H9 (cell line): Measurements from ENCODE around the gene RNF227. TPM values are rescaled to one million over a fixed set of nuclear protein-coding genes. Genes with fewer than 3 reads are reported as not detected.

ENCODE experiments used
- DNase-seq: peaks from one replicate; pipeline ENCODE4 v3.0.0-alpha.2; 2017
- H2AFZ ChIP-seq: one replicate; pipeline ENCODE4 v1.6.1; 2013; ENCODE audit warnings: mild to moderate bottlenecking, low read length, control low read depth, moderate library complexity
- H2AK5ac ChIP-seq: 2 replicates; pipeline ENCODE4 v1.6.1; 2013; ENCODE audit warnings: low read length, control low read depth, mixed read lengths; ENCODE audit not compliant: insufficient read length
- H2BK120ac ChIP-seq: one replicate; pipeline ENCODE4 v1.6.1; 2013; ENCODE audit warnings: low read depth, mild to moderate bottlenecking, low read length, control low read depth, inconsistent platforms; ENCODE audit not compliant: poor library complexity, severe bottlenecking
- H2BK12ac ChIP-seq: 2 replicates; pipeline ENCODE4 v1.6.1; 2013; ENCODE audit warnings: low read length, control low read depth, mixed read lengths, low read depth; ENCODE audit not compliant: insufficient read length
- H2BK15ac ChIP-seq: 2 replicates; pipeline ENCODE4 v1.6.1; 2013; ENCODE audit warnings: low read depth, low read length, control low read depth
- H2BK20ac ChIP-seq: one replicate; pipeline ENCODE4 v1.6.1; 2013; ENCODE audit warnings: low read depth, mild to moderate bottlenecking, low read length, control low read depth, inconsistent platforms; ENCODE audit not compliant: poor library complexity, severe bottlenecking
- H2BK5ac ChIP-seq: 2 replicates; pipeline ENCODE4 v1.6.1; 2013; ENCODE audit warnings: low read length, control low read depth, mixed read lengths; ENCODE audit not compliant: insufficient read length
- H3K14ac ChIP-seq: 2 replicates; pipeline ENCODE4 v1.6.1; 2013; ENCODE audit warnings: low read length, control low read depth; ENCODE audit not compliant: insufficient read depth
- H3K18ac ChIP-seq: 2 replicates; pipeline ENCODE4 v1.6.1; 2013; ENCODE audit warnings: low read depth, mild to moderate bottlenecking, mixed read lengths, low read length, control low read depth; ENCODE audit not compliant: insufficient read length
- H3K23ac ChIP-seq: 2 replicates; pipeline ENCODE4 v1.6.1; 2013; ENCODE audit warnings: low read length, control low read depth, mixed read lengths, low read depth; ENCODE audit not compliant: insufficient read length
- H3K23me2 ChIP-seq: 2 replicates; pipeline ENCODE4 v1.6.1; 2013; ENCODE audit warnings: low read depth, mild to moderate bottlenecking, mixed read lengths, low read length, control low read depth; ENCODE audit not compliant: insufficient read length, poor library complexity, severe bottlenecking
- H3K27ac ChIP-seq: 2 replicates; pipeline ENCODE4 v1.5.1; 2013; ENCODE audit warnings: low read length, control low read depth, mixed read lengths, low read depth; ENCODE audit not compliant: insufficient read length
- H3K27me3 ChIP-seq: 2 replicates; pipeline ENCODE4 v1.6.1; 2013; ENCODE audit warnings: low read length, control low read depth, inconsistent platforms; ENCODE audit not compliant: insufficient read depth
- H3K4ac ChIP-seq: 2 replicates; pipeline ENCODE4 v1.6.1; 2013; ENCODE audit warnings: low read depth, mild to moderate bottlenecking, control low read depth, inconsistent platforms, low read length, moderate library complexity
- H3K4me1 ChIP-seq: 2 replicates; pipeline ENCODE4 v1.6.1; 2013; ENCODE audit warnings: low read length, control low read depth, inconsistent platforms; ENCODE audit not compliant: insufficient read depth
- H3K4me2 ChIP-seq: 2 replicates; pipeline ENCODE4 v1.6.1; 2013; ENCODE audit warnings: low read length, control low read depth, mixed read lengths; ENCODE audit not compliant: insufficient read length, insufficient read depth
- H3K56ac ChIP-seq: 2 replicates; pipeline ENCODE4 v1.6.1; 2013; ENCODE audit warnings: low read depth, mild to moderate bottlenecking, mixed read lengths, low read length, control low read depth; ENCODE audit not compliant: insufficient read length
- H3K79me1 ChIP-seq: 2 replicates; pipeline ENCODE4 v1.6.1; 2013; ENCODE audit warnings: low read depth, mild to moderate bottlenecking, moderate library complexity, low read length, control low read depth, inconsistent platforms; ENCODE audit not compliant: insufficient read depth, poor library complexity, severe bottlenecking
- H3K79me2 ChIP-seq: 2 replicates; pipeline ENCODE4 v1.6.1; 2013; ENCODE audit warnings: low read length, control low read depth, inconsistent platforms; ENCODE audit not compliant: insufficient read depth
- H3K9ac ChIP-seq: 2 replicates; pipeline ENCODE4 v1.6.1; 2013; ENCODE audit warnings: low read length, control low read depth, mixed read lengths; ENCODE audit not compliant: insufficient read length; ENCODE audit errors: extremely low read depth
- H3K9me3 ChIP-seq: one replicate; pipeline ENCODE4 v1.6.1; 2013; ENCODE audit warnings: low read depth, low read length, inconsistent platforms; ENCODE audit not compliant: control insufficient read depth
- H3T11ph ChIP-seq: one replicate; pipeline ENCODE4 v1.6.1; 2013; ENCODE audit warnings: mild to moderate bottlenecking, low read length, control low read depth, inconsistent platforms
- H4K20me1 ChIP-seq: one replicate; pipeline ENCODE4 v1.6.1; 2013; ENCODE audit not compliant: control insufficient read depth, insufficient read length, insufficient read depth
- H4K5ac ChIP-seq: 2 replicates; pipeline ENCODE4 v1.6.1; 2013; ENCODE audit warnings: low read depth, mild to moderate bottlenecking, mixed read lengths, low read length, control low read depth; ENCODE audit not compliant: insufficient read length
- H4K8ac ChIP-seq: replicated peaks from 2 replicates; pipeline ENCODE4 v1.6.1; 2013; ENCODE audit warnings: low read length, control low read depth, mixed read lengths, low read depth; ENCODE audit not compliant: insufficient read length
- H4K91ac ChIP-seq: 2 replicates; pipeline ENCODE4 v1.6.1; 2013; ENCODE audit warnings: low read depth, mild to moderate bottlenecking, moderate library complexity, mixed read lengths, low read length, control low read depth; ENCODE audit not compliant: insufficient read length
- H3K27ac Mint-ChIP-seq, 3 experiments: 2 replicates in 2 of 3; 3 replicates in 1 of 3; pipeline ENCODE4 v1.8.0; 2020 to 2021; ENCODE audit warnings: mixed read lengths in 3 of 3, mild to moderate bottlenecking in 1 of 3, moderate library complexity in 1 of 3
- H3K27me3 Mint-ChIP-seq: 2 replicates; pipeline ENCODE4 v1.8.0; 2021; ENCODE audit warnings: low read depth, mild to moderate bottlenecking, moderate library complexity, mixed read lengths
- H3K36me3 Mint-ChIP-seq, 3 experiments: 2 replicates in 2 of 3; 3 replicates in 1 of 3; pipeline ENCODE4 v1.8.0; 2020 to 2021; ENCODE audit warnings: low read depth in 3 of 3, mixed read lengths in 3 of 3; ENCODE audit not compliant: insufficient read depth in 1 of 3
- H3K4me1 Mint-ChIP-seq, 2 experiments: 2 replicates each; pipeline ENCODE4 v1.8.0; 2020; ENCODE audit warnings: mixed read lengths in 2 of 2
- H3K4me3 Mint-ChIP-seq, 2 experiments: 2 replicates in 1 of 2; 3 replicates in 1 of 2; pipeline ENCODE4 v1.8.0; 2020 to 2021; ENCODE audit warnings: mild to moderate bottlenecking in 2 of 2, mixed read lengths in 2 of 2, moderate library complexity in 1 of 2
- H3K9me3 Mint-ChIP-seq, 2 experiments: 2 replicates in 1 of 2; 3 replicates in 1 of 2; pipeline ENCODE4 v1.8.0; 2020; ENCODE audit warnings: mild to moderate bottlenecking in 2 of 2, mixed read lengths in 2 of 2, moderate library complexity in 1 of 2
- WGBS: extraction: QIAGEN DNeasy Blood & Tissue Kit; methylation state at CpG from one replicate; pipeline ENCODE4 v1.1.7; 2013; ENCODE audit warnings: missing lambda C conversion rate, low lambda C conversion rate, mixed read lengths; ENCODE audit not compliant: insufficient read length; ENCODE audit errors: extremely low coverage; 5-methylcytosine and 5-hydroxymethylcytosine counted together
- total RNA-seq: library from RNA; stranded (reverse); gene quantifications from 2 replicates; pipeline ENCODE4 v1.2.1, GENCODE V29; 2021
- TF ChIP-seq, protein P1 (sequence below): fragments of 200-600 bp; sonication (generic); conservative IDR thresholded peaks from 3 replicates; pipeline ENCODE4 v1.8.0; 2021; ENCODE audit warnings: antibody characterized with exemption, mild to moderate bottlenecking

The RNF227 gene
- total RNA-seq, 1 experiment from 2014 or later = 1.9 TPM

DNA sequence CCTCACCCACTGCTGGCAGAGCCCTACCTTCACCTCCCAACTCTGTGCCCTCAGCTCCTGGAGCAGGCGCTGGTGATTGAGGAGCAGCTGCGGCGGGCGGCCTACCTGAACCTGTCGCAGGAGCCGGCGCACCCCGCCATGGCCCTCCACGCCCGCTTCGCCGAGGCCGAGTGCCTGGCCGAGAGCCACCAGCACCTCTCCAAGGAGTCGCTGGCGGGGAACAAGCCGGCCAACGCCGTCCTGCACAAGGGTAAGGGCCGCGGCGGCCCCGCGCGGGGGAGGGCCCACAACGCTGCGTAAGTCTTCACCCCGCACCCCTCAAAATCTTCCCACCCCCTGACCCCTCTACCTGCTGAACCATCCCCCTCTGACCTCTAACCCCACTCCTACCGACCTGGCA lies 7.0 kb downstream of the RNF227 start:
- Histone ChIP-seq H2BK20ac (no peak overlapping the region), H3K4ac (no peak overlapping the region), H3K27me3 (no peaks in the 10 kb centered on the region; the same call in 1 of the 2 replicates), H3K27ac (no peak overlapping the region), H2AK5ac (no peak overlapping the region), H3K18ac (no peak overlapping the region), H3K4me1 (no peaks in the 10 kb centered on the region), H2BK15ac (no peak overlapping the region), H2BK120ac (no peak overlapping the region), H3K79me2 (no peaks in the 10 kb centered on the region), H4K20me1 (no peaks in the 10 kb centered on the region), H3K14ac (no peak overlapping the region), H4K8ac (no peak overlapping the region), H3K4me2 (no peak overlapping the region), H3K9me3 (no peaks in the 10 kb centered on the region), H3K9ac (no peak overlapping the region), H2AFZ (no peak overlapping the region), H3T11ph (no peak overlapping the region), H3K23ac (no peak overlapping the region), H3K79me1 (no peaks in the 10 kb centered on the region), H2BK5ac (no peak overlapping the region), H4K91ac (no peak overlapping the region), H3K23me2 (no peaks in the 10 kb centered on the region), H4K5ac (no peak overlapping the region), H3K56ac (no peak overlapping the region), H2BK12ac (no peak overlapping the region)
- Mint-ChIP-seq H3K36me3 (peaks cover 0 to 52% (median 24%) of the 10 kb centered on the region in 3 experiments; a peak in 6 of 7 replicates), H3K4me1 (peaks cover 2% of the 10 kb centered on the region in 2 experiments; a peak in 3 of 4 replicates), H3K27me3 (peaks cover 2% of the 10 kb centered on the region), H3K27ac (no peak overlapping the region), H3K9me3 (no peaks in the 10 kb centered on the region), H3K4me3 (no peak overlapping the region)
- no peak for DNase-seq
- WGBS = no CpG with 5 or more reads among the region's 29 CpGs
- TF ChIP-seq, protein P1, sequence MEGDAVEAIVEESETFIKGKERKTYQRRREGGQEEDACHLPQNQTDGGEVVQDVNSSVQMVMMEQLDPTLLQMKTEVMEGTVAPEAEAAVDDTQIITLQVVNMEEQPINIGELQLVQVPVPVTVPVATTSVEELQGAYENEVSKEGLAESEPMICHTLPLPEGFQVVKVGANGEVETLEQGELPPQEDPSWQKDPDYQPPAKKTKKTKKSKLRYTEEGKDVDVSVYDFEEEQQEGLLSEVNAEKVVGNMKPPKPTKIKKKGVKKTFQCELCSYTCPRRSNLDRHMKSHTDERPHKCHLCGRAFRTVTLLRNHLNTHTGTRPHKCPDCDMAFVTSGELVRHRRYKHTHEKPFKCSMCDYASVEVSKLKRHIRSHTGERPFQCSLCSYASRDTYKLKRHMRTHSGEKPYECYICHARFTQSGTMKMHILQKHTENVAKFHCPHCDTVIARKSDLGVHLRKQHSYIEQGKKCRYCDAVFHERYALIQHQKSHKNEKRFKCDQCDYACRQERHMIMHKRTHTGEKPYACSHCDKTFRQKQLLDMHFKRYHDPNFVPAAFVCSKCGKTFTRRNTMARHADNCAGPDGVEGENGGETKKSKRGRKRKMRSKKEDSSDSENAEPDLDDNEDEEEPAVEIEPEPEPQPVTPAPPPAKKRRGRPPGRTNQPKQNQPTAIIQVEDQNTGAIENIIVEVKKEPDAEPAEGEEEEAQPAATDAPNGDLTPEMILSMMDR = no peak
